Testis (tissue), 2 donors: Measurements from ENCODE around the gene SMIM38.

Experiments
- POLR2A ChIP-seq: fragments of 450-650 bp; IDR thresholded peaks from one replicate; pipeline ENCODE4 v1.6.1; 2017; ENCODE audit warnings: antibody characterized with exemption, mild to moderate bottlenecking, moderate library complexity
- TF ChIP-seq, protein P1 (sequence below), 3 experiments: fragments of 450-650 bp in 2 of 3; fragments of 200-600 bp in 1 of 3; sonication (generic) in 1 of 3; IDR thresholded peaks; one replicate each; pipeline ENCODE4 v1.5.1; 2016 to 2019; ENCODE audit warnings: antibody characterized with exemption in 3 of 3, mild to moderate bottlenecking in 2 of 3, moderate library complexity in 1 of 3

DNA sequence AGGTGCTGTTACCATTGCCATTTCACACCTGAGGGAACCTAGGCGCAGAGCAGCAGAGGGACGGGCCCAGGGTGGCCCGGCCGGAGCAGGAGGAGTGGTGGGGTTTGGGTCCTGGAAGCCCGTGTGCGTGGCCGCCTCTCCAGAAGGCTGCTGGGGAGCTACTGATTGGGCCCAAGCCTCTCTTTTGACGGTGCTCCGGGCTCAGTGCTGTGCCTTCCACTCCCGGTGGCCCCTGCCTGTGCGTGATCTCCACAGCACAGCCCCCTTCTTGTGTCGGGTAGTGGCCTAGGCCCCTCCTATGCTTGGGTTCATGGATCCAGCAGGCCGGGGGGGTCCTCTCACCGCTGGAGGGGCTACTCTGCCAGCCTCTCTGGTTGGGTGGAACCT lies 41.0 kb downstream of the SMIM38 start:
- TF ChIP-seq, protein P1, sequence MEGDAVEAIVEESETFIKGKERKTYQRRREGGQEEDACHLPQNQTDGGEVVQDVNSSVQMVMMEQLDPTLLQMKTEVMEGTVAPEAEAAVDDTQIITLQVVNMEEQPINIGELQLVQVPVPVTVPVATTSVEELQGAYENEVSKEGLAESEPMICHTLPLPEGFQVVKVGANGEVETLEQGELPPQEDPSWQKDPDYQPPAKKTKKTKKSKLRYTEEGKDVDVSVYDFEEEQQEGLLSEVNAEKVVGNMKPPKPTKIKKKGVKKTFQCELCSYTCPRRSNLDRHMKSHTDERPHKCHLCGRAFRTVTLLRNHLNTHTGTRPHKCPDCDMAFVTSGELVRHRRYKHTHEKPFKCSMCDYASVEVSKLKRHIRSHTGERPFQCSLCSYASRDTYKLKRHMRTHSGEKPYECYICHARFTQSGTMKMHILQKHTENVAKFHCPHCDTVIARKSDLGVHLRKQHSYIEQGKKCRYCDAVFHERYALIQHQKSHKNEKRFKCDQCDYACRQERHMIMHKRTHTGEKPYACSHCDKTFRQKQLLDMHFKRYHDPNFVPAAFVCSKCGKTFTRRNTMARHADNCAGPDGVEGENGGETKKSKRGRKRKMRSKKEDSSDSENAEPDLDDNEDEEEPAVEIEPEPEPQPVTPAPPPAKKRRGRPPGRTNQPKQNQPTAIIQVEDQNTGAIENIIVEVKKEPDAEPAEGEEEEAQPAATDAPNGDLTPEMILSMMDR (IDR thresholded peaks at IDR 0.05): no peak
- TF ChIP-seq POLR2A: no peak
